ENCODE measurements around the gene TDRD10.

GRCh38 chr1:154591206-154591605 is 89.2 kb downstream of the TDRD10 start:
- no peak for TF ChIP-seq CTCF (IDR thresholded peaks at IDR 0.05)
- TF ChIP-seq BHLHE40 (IDR thresholded peaks at IDR 0.05; ENCODE audit: low read depth, low read length), result no peak
- TF ChIP-seq POLR2A (IDR thresholded peaks at IDR 0.05; ENCODE audit: low read length), result no peak
- no peak for TF ChIP-seq HEYL (CRISPR knock-in tag; IDR thresholded peaks at IDR 0.05)
- TF ChIP-seq NPAS2 (CRISPR knock-in tag; IDR thresholded peaks at IDR 0.05; ENCODE audit: borderline replicate concordance), result no peak
- TF ChIP-seq, protein P1, sequence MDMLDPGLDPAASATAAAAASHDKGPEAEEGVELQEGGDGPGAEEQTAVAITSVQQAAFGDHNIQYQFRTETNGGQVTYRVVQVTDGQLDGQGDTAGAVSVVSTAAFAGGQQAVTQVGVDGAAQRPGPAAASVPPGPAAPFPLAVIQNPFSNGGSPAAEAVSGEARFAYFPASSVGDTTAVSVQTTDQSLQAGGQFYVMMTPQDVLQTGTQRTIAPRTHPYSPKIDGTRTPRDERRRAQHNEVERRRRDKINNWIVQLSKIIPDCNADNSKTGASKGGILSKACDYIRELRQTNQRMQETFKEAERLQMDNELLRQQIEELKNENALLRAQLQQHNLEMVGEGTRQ (IDR thresholded peaks at IDR 0.05), result no peak
- TF ChIP-seq TP53 (CRISPR knock-in tag; IDR thresholded peaks at IDR 0.05), result no peak

All from A549 (cell line).